ENCODE results near the gene IFT74.

DNA sequence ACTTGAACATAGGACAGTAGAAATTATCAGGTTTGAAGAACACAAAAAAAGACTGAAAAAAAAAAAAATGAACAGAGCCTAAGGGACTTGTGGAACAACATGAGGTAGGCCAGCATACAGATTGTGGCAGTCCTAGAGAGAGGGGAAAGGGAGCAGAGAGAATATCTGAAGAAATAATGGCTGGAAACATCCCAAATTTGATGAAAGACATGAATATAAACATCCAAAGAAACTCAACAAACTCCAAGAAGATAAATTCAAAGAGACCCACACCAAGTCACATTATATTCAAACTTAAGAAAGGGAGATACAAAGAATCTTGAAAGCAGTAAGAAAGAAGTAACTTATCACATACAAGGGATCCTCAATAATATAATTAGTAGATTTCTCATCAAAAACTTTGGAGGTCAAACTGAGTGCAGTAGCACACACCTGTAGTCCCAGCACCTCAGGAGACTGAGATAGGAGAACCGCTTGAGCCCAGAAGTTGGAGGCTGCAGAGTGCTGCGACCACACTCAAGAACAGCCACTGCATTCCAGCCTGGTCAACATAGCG, 18.3 kb upstream of the IFT74 start:
- TF ChIP-seq, protein P1, sequence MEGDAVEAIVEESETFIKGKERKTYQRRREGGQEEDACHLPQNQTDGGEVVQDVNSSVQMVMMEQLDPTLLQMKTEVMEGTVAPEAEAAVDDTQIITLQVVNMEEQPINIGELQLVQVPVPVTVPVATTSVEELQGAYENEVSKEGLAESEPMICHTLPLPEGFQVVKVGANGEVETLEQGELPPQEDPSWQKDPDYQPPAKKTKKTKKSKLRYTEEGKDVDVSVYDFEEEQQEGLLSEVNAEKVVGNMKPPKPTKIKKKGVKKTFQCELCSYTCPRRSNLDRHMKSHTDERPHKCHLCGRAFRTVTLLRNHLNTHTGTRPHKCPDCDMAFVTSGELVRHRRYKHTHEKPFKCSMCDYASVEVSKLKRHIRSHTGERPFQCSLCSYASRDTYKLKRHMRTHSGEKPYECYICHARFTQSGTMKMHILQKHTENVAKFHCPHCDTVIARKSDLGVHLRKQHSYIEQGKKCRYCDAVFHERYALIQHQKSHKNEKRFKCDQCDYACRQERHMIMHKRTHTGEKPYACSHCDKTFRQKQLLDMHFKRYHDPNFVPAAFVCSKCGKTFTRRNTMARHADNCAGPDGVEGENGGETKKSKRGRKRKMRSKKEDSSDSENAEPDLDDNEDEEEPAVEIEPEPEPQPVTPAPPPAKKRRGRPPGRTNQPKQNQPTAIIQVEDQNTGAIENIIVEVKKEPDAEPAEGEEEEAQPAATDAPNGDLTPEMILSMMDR (IDR thresholded peaks at IDR 0.05): no peak
- no peak for TF ChIP-seq POLR2A (IDR thresholded peaks at IDR 0.05)
- no peak for TF ChIP-seq POLR2AphosphoS5 (IDR thresholded peaks at IDR 0.05)
